KBM-7 (cell line): ENCODE measurements around the gene SHANK1.
"Not testable (repeated sequence)": the region's sequence is repeated elsewhere in the genome, so short reads cannot be mapped to it uniquely, and the experiment has no call there.

Source experiments
- DNase-seq: peaks from one replicate; pipeline ENCODE4 v3.0.0-alpha.2; 2015
- in situ Hi-C: fragments of 300-500 bp; cut with MboI; formaldehyde crosslinking; loops from 2 replicates; pipeline ENCODE4 v1.14.3; 2020; ENCODE audit warnings: low sequenced_read_pairs, low pct_unique_long_range_greater_than_20kb, mixed read lengths

The SHANK1 gene

GRCh38 chr19:50624949-50625600, 94.5 kb downstream of the SHANK1 start:
- no peak for DNase-seq
- in situ Hi-C loops = no loop called here

GRCh38 chr19:50620394-50620906, 99.2 kb downstream of the SHANK1 start:
- DNase-seq, in situ Hi-C loops: not testable (repeated sequence)

DNA sequence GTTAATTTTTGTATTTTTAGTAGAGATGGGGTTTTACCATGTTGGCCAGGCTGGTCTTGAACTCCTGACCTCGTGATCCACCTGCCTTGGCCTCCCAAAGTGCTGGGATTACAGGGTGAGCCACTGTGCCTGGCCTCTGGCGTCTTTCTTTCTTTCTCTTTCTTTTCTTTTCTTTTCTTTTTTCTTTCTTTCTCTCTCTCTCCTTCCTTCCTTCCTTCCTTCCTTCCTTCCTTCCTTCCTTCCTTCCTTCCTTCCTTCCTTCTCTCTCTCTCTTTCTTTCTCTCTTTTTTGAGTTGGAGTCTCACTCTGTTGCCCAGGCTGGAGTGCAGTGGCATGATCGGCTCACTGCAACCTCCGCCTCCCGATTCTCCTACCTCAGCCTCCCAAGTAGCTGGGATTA, 100.4 kb downstream of the SHANK1 start:
- in situ Hi-C loops, DNase-seq: not testable (repeated sequence)

- in situ Hi-C loops = not testable (repeated sequence)
Measured at GRCh38 chr19:50618379-50618778, 101.2 kb downstream of the SHANK1 start.

GRCh38 chr19:50612504-50613404, 106.8 kb downstream of the SHANK1 start:
- not testable (repeated sequence) for DNase-seq

More at GRCh38 chr19:50618379-50618778, 101.2 kb downstream of the SHANK1 start:
- not testable (repeated sequence) for DNase-seq

More at GRCh38 chr19:50612504-50613404, 106.8 kb downstream of the SHANK1 start:
- in situ Hi-C loops = not testable (repeated sequence)
